Fibroblast of the aortic adventitia (primary cell): ENCODE results near the gene PLGRKT. TPM values are rescaled to one million over a fixed set of nuclear protein-coding genes. Genes with fewer than 3 reads are reported as not detected.

Experiments used
- DNase-seq: peaks from one replicate; pipeline ENCODE4 v3.0.0-alpha.2; 2010; ENCODE audit warnings: low read depth
- H3K4me3 ChIP-seq: 2 replicates; pipeline ENCODE4 v1.5.1; 2011; ENCODE audit warnings: low read depth, mild to moderate bottlenecking, control low read depth, low read length, moderate library complexity
- total RNA-seq: library from RNA; depleted of rRNA; stranded (reverse); fragments of >200 nt; gene quantifications from 2 replicates; pipeline ENCODE4 v1.2.3, GENCODE V29; 2012; ENCODE audit warnings: low replicate concordance
- TF ChIP-seq, protein P1 (sequence below): IDR thresholded peaks from 2 replicates; pipeline ENCODE4 v1.5.1; 2011; ENCODE audit warnings: mild to moderate bottlenecking, low read length, control low read depth, inconsistent platforms; ENCODE audit not compliant: insufficient read depth

PLGRKT gene, protein sequence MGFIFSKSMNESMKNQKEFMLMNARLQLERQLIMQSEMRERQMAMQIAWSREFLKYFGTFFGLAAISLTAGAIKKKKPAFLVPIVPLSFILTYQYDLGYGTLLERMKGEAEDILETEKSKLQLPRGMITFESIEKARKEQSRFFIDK
- 6.5 and 25.8 TPM in 2 replicates for total RNA-seq

DNA sequence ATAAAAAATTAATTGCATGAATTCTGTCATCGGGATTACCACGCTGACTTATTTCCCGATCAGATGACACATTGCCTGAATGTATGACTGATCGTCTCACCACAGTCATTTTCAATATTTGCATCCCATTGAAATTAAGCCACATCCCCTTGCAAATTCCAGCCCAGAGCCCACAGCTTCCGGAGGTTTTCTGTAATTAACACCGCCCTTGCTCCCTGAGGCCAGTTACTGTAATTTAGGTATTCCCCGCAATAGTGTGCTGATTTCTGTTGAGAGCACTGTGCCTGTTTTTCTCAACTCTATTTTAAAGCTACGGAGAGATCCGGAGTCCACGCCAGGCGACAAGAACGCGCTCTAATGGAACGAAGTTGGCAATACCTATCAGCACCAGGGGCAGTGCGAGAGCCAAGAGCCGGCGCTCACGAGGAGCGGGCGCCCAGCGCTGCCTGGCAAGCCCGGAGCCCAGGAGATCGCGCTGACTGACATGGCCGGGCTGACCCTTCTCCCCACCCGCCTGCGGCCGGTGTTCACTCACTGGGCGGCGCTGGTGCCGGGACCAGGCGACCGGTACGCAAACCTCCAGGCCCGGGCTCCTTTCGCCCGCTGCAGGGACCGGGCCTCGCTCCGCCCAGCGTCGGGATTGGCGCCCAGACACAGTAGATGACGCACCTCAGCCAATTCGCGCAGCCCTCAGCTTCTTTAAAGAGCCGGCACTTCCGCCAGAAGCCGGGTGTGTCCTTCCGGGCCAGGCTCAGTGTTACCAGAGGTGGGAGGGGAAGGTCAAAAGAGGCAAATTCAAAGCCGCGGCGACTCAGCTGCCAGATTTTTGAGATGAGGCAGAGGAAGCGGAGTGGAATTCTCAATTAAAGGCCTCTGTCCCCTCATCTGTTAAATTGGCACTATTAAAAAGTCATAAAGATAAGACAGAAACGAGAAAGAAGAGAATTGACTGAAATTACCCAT lies at the start of gene PLGRKT:
Gene PLGRKT, minus strand, starts transcription at position 672 of the 963 bp plus-strand sequence. CDS start 5,948 bp downstream, outside the sequence.
- H3K4me3 ChIP-seq: peak within 1 kb of the TSS; percentile 84
- TF ChIP-seq, protein P1, sequence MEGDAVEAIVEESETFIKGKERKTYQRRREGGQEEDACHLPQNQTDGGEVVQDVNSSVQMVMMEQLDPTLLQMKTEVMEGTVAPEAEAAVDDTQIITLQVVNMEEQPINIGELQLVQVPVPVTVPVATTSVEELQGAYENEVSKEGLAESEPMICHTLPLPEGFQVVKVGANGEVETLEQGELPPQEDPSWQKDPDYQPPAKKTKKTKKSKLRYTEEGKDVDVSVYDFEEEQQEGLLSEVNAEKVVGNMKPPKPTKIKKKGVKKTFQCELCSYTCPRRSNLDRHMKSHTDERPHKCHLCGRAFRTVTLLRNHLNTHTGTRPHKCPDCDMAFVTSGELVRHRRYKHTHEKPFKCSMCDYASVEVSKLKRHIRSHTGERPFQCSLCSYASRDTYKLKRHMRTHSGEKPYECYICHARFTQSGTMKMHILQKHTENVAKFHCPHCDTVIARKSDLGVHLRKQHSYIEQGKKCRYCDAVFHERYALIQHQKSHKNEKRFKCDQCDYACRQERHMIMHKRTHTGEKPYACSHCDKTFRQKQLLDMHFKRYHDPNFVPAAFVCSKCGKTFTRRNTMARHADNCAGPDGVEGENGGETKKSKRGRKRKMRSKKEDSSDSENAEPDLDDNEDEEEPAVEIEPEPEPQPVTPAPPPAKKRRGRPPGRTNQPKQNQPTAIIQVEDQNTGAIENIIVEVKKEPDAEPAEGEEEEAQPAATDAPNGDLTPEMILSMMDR: no peak
- peak; percentile 89 for DNase-seq

DNA sequence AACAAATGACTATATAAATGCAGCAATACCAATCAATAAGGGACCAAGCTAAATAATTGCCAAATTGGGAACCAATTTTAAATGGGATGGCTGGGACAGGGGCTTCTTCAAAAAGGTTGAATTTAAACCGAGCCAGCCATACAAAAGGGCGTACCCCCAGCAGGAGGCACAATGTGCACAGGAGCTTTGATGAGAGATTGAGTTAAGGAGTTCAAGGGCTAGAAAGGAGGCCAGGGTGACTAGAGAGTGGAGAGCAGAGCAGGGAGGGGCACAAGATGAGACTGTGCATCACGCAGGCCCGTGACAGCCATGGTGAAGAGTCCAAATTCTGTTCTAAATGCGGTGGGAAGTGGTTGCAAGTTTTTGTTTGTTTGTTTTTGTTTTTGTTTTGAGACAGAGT lies 49.3 kb upstream of the PLGRKT start:
- DNase-seq: no peak
- TF ChIP-seq, protein P1: no peak
- H3K4me3 ChIP-seq: no peak overlapping the region

DNA sequence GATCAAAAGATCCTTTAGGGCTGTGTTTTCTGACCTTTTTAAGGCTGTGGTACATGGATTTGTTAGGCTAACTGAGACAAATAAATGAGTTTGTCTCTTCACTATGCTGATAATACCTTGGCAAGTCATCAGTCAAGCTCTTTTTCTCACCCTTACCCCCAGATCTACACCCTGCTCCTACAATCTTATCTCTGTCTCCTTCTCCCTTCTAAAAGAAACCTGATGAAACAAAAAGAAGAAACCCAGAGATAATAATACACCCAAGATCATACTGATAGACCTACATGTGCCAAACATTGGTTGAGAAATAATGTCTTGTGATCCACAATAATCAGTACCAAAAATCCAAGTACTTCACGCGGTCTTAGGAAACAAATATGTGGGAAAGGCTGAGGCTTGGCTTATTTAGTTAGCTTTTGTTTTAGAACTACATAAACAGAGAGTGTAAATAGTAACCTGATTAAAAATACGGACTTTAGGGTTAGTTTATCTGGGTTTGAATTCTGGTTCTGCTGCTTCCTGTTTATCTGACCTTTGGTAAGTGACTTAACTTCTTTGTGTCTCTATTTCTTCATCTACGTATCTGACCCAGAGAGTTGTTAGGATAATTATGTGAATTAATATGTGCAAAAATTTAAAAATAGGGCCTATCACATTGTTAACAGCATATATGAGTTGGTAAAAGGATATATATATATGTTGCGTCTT lies 47.8 kb upstream of the PLGRKT start:
- TF ChIP-seq, protein P1: no peak
- no peak for DNase-seq
- H3K4me3 ChIP-seq: no peak overlapping the region

DNA sequence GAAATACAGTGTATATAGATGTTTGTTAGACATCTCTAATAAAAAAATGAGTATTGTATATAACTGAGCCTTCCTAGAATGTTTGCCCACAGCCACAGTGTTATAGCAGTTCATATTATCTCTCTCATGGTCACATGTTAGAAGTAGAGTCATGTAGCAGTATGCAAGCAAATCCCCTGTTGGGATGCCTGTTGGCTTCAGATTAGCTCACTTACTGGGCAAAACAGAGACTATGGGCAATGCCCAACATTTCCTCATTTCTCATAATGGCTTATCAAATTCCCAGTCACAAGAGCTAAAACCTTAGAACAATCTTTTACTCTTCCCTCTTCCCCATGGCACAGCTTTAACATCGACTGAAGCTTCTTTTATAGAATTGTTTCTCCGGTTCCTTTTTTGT lies 45.6 kb upstream of the PLGRKT start:
- H3K4me3 ChIP-seq: no peak overlapping the region
- DNase-seq: no peak
- TF ChIP-seq, protein P1: no peak

DNA sequence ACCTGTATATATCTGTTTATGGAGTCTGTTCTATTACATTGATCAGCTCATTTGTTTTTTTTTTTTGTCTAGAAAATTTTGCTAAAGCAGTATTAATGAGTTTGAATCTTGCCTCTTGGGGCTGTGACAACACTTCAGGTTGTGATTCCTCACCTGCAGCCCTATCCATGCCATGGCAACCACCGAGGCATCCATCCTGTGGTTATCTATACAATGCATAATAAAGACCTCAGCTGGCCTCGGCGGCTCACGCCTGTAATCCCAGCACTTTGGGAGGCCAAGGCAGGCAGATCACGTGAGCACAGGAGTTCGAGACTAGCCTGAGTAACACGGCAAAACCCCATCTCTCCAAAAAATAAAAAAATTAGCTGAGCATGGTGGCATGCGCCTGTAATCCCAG lies 44.5 kb upstream of the PLGRKT start:
- TF ChIP-seq, protein P1: no peak
- no peak overlapping the region for H3K4me3 ChIP-seq
- no peak for DNase-seq

DNA sequence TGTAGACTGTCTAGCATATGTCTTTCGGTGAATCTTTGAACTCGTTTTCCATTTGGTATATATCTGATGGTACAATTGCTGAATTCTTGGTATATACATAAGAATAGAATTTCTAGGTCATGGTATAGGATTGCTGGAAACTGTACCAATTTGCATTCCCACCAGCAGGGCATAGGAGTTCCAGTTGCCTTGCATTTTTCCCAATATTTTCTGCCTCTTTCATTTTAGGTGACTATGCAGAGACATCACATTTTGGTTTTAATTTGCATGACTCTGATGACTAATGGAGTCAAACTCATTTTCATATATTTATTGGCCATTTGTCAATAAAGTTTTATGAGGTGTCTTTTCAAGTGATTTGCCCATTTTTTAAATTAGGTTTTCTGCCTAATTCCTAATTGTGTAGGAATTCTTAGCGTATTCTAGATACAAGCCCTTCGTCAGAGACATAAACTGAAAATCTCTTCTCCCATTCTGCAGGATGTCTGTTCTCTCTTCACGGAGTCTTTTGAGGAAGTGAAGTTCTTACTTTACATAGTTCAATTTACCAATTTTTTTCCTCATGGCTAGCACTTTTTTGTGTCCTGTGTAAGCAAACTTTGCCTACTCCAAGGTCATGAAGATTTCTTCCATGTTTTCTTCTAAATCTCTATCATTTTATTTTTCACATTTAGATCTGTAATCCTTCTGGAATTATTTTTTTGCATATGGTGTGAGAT lies 43.8 kb upstream of the PLGRKT start:
- TF ChIP-seq, protein P1: peak; percentile 20
- no peak overlapping the region for H3K4me3 ChIP-seq
- no peak for DNase-seq
